GM18870 (cell line): ENCODE results near the gene SPPL2B.

Source experiments
- ATAC-seq: cut with Tn5 transposase; IDR thresholded peaks from one replicate; pipeline ENCODE4 v1.9.1; 2021; ENCODE audit warnings: moderate library complexity; ENCODE audit not compliant: unreplicated experiment

The SPPL2B gene

GRCh38 chr19:2296141-2296540 is 32.3 kb upstream of the SPPL2B start:
- no peak for ATAC-seq

- no peak for ATAC-seq
These were observed 28.0 kb upstream of the SPPL2B start for GRCh38 chr19:2300533-2300932.

GRCh38 chr19:2302319-2303210 is 25.9 kb upstream of the SPPL2B start:
- no peak for ATAC-seq

GRCh38 chr19:2303211-2303798 is 25.2 kb upstream of the SPPL2B start:
- no peak for ATAC-seq

- ATAC-seq = no peak
These were observed 22.8 kb upstream of the SPPL2B start for GRCh38 chr19:2305452-2306280.

DNA sequence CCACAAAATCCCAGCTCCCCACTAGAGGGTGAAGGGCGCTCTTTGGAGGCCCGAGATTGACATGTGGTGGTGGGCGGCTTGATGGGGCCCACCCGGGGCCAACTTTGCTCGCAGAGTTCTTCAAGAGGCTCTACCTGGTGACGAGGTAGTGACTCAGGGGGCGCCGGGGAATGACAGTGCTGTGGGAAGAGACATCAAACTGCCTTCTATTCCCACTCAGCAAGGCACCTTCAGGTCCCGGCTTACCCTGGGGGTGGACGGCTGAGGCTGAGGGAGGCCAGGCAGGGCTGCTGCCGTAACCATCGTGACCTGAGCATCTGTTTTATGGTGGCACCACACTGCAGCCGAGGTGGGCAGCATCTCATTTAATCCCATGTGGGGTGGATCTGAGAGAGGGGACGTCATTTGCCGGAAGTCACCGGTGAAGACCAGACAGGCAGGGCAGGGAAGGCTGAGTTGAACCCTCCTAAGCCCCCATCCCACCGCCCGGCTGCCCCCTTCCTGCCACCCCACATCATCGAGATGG is 22.1 kb upstream of the SPPL2B start:
- no peak for ATAC-seq

- no peak for ATAC-seq
These were observed 21.5 kb upstream of the SPPL2B start for GRCh38 chr19:2306971-2307370.

GRCh38 chr19:2307518-2308012 is 20.9 kb upstream of the SPPL2B start:
- no peak for ATAC-seq

DNA sequence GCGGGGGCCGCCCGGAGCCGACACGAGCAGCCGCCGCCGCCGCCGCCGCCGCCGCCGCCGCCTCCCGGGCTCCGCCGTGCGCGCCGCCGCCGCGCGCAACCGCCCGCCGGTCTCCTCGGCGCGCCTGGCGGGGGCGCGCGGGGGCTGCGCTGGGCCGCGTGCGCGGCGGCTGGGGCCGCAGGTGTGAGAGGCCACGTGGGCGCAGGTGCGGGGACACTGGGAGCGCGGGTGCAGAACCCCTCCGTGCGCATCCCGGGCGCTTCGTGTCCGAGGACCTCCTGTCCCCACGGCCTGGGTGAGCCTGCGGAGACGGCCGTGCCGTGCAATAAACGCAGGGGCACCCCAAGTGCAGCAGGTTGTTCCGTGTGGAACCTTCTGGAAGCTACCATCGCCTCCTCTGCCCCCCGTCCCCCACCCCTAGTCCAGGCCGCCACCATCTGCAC is 20.3 kb upstream of the SPPL2B start, which contains the start of gene LINGO3:
TSS of gene LINGO3 (minus strand) at position 41 of the 443 bp plus-strand sequence. CDS start 16,378 bp downstream, outside the sequence.
- ATAC-seq = no peak

DNA sequence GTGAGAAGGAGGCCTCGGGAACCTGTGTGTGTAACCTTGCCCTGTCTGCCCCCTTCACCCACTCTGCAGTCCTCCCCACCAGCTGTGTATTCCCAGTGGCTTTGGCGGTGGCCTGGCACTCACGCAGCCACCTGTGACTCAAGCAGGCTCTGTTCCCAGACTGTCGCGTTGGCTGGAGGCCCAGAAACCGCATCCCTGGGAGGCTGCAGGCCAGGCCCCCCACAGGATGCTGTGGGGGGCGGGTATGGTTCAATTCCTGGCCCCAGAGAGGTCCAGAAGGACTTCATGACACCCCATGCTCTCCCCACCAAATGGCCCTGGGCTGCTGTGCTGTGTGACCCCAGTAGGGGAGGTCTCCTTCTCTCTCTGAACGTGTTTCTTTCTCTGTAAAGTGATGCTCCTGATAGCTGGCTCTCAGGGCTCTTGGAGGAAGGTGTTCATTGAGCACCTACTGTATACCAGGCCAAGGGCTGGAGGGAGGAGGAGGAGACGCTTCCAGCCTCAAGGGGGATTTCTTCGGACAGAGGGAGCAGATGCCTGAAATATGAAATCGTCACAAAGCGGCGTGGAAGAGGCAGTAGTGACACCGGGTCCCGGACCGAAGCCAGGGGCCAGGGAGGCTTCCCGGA is 18.6 kb upstream of the SPPL2B start:
- no peak for ATAC-seq

DNA sequence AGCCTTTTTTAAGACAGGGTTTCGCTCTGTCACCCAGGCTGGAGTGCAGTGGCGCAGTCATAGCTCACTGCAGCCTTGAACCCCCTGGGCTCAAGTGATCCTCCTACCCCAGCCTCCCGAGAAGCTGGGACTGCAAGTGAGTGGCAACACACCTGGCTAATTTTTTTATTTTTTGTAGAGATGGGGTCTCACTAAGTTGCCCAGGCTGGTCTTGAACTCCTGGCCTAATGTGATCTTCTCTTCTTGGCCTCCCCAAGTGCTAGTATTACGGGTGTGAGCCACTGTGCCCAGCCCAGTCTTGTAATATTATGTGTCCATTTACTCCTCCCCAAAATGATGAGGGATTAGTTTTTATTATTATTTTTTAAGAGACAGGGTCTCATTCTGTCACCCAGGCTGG is 17.4 kb upstream of the SPPL2B start:
- no peak for ATAC-seq

GRCh38 chr19:2312820-2313501 is 15.5 kb upstream of the SPPL2B start:
- ATAC-seq = no peak

DNA sequence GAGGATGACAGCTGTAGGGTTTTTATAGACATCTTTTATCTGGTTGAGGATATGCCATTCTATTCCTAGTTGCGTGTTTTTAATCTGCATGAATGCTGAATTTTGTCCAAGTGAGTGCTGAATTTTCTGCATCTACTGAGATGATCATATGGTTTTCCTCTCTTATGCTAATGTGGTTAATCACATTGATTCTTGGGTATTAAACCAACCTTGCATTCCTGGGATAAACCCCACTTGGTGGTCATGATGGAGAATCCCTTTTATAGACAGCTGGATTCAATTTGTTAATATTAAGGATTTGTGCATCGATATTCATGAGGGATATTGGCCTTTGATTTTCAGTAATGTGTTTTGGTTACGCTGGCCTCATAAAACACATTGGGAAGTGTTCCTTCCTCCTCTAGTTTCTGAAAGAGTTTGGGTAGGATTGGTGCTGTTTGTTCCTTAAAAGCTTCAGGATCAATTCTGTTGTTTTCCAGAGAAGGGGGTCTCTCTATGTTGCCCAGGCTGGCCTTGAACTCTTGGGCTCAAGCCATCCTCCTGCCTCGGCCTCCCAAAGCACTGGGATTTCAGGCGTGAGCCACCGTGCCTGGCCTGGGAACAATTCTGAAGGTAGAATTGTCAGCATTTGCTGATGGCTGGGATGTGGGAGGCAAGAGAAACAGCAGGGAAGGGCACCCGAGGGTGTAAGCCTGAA is 13.2 kb upstream of the SPPL2B start:
- ATAC-seq = no peak

DNA sequence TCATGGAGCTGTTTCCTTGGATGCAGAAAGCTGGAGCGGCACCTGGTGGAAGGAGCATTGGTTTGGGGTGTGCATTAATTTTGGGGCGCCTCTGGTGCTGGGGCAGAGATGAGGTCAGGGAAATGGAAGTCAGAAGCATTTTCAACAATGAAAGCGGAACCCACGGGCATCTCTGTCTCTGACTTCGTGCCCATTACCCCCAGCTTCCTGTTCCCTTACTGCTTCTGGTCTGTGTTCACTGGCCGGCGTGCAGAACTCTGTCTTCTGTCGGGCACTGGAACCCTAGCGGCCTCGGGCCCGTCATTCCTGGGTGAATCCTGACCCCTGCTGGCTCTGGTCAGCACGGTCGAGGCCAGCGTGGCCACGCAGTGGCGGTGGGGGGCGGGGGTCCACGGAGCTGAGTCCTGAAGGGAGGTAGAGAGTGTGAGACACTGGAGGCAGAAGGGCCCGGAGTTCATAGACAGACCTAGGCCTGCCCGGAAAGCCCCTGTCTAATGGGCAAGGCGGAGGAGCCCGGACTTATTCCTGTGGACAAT is 12.6 kb upstream of the SPPL2B start:
- ATAC-seq = no peak

DNA sequence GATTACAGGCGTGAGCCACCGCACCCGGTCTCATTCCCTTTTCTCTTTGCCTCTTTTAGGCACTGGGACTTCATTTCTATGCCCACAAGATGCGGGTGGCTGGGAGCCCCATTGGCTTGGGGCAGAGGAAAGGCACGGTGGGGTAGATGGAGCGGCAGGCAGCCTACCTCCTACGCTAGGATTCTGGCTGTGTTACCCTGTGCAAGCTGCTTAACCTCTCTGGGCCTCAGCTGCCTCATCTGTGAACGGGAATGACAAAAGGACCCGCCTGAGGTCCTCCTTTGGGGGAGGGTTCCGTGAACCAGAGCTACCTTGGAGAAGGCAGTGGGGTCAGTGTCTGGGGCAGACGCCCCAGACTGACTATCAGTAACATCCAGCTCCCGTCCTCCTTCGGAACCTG is 11.2 kb upstream of the SPPL2B start:
- ATAC-seq = no peak

GRCh38 chr19:2317756-2318155 is 10.7 kb upstream of the SPPL2B start:
- no peak for ATAC-seq

DNA sequence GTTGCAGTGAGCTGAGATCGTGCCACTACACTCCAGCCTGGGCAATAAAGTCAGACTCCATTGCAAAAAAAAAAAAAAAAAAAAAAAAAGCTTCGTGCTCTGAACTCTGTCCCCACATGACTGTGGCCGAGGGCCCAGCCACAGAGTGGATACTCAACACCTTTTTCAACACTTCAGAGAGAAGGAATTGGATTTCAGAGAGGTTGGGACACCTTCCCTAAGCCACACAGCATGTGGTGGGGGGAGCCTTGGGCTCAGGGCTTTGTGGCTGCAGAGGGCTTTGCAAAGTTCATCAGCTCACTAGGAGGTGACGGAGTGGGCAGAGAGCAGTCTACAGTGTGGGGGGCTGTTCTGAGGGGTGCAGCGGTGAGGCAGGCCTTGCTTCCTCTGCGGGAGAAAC is 9.6 kb upstream of the SPPL2B start:
- no peak for ATAC-seq

GRCh38 chr19:2319551-2319950 is 8.9 kb upstream of the SPPL2B start:
- no peak for ATAC-seq

- ATAC-seq = no peak
These were observed 8.4 kb upstream of the SPPL2B start for GRCh38 chr19:2320049-2320448.
